HEK293 (cell line): ENCODE results near the gene DSCAML1.

Experiments used
- CTCF ChIA-PET: fragments of 350-600 bp; formaldehyde crosslinking; extraction: SDS; loops from one replicate; lab custom pipeline; 2021; ENCODE audit warnings: antibody characterized with exemption; lab: Yijun Ruan, JAX
- POLR2A ChIA-PET: fragments of 300-600 bp; formaldehyde crosslinking; extraction: SDS; loops from one replicate; lab custom pipeline; 2020; ENCODE audit warnings: antibody characterized with exemption, inconsistent platforms; lab: Yijun Ruan, JAX
- H3K27ac ChIP-seq: fragments of 200-500 bp; sonication (Bioruptor generic); 2 replicates; pipeline ENCODE4 v1.5.1; 2014; ENCODE audit warnings: low read depth, low read length, control low read depth, inconsistent platforms; ENCODE audit errors: extremely low read depth
- H3K36me3 ChIP-seq, 2 experiments: fragments of 200-500 bp in 1 of 2; sonication (Bioruptor generic) in 1 of 2; 1 replicate in 1 of 2; 2 replicates in 1 of 2; pipeline ENCODE4 v1.5.1; 2014 to 2017; ENCODE audit warnings: inconsistent platforms in 2 of 2, low read length in 2 of 2; ENCODE audit not compliant: control insufficient read depth in 2 of 2, insufficient read depth in 1 of 2
- H3K4me1 ChIP-seq: fragments of 200-500 bp; sonication (Bioruptor generic); 2 replicates; pipeline ENCODE4 v1.5.1; 2014; ENCODE audit warnings: mild to moderate bottlenecking, low read length, inconsistent platforms; ENCODE audit not compliant: control insufficient read depth, insufficient read depth
- H3K4me3 ChIP-seq: 2 replicates; pipeline ENCODE4 v1.5.1; 2011; ENCODE audit warnings: low read depth, mild to moderate bottlenecking, control low read depth, low read length, moderate library complexity
- H3K9me3 ChIP-seq: fragments of 200-500 bp; sonication (Bioruptor generic); 2 replicates; pipeline ENCODE4 v1.5.1; 2014; ENCODE audit warnings: low read depth, low read length, inconsistent platforms; ENCODE audit not compliant: control insufficient read depth, insufficient read depth
- GFI1B ChIP-seq: fragments of 450-650 bp; formaldehyde crosslinking; IDR thresholded peaks from 2 replicates; pipeline ENCODE4 v1.5.1; 2016; ENCODE audit warnings: missing biosample characterization, missing genetic modification characterization
- HOXA7 ChIP-seq: sonication (generic); formaldehyde crosslinking; IDR thresholded peaks from 2 replicates; pipeline ENCODE4 v1.8.1; 2022; ENCODE audit warnings: missing genetic modification reagents, borderline replicate concordance
- KLF8 ChIP-seq: fragments of 450-650 bp; formaldehyde crosslinking; IDR thresholded peaks from 2 replicates; pipeline ENCODE4 v1.5.1; 2016; ENCODE audit warnings: missing biosample characterization, missing genetic modification characterization
- MYNN ChIP-seq: fragments of 450-650 bp; formaldehyde crosslinking; IDR thresholded peaks from 2 replicates; pipeline ENCODE4 v1.5.1; 2016; ENCODE audit warnings: missing biosample characterization, missing genetic modification characterization, borderline replicate concordance
- SP7 ChIP-seq: fragments of 450-650 bp; formaldehyde crosslinking; IDR thresholded peaks from 2 replicates; pipeline ENCODE4 v1.5.1; 2016; ENCODE audit warnings: missing biosample characterization, missing genetic modification characterization
- ZBTB8A ChIP-seq: fragments of 450-650 bp; formaldehyde crosslinking; IDR thresholded peaks from 2 replicates; pipeline ENCODE4 v1.5.1; 2016; ENCODE audit warnings: missing biosample characterization, missing genetic modification characterization
- ZEB2 ChIP-seq: fragments of 450-650 bp; formaldehyde crosslinking; IDR thresholded peaks from 2 replicates; pipeline ENCODE4 v1.5.1; 2016; ENCODE audit warnings: missing biosample characterization, missing genetic modification characterization
- ZFP69B ChIP-seq: fragments of 450-650 bp; formaldehyde crosslinking; IDR thresholded peaks from 2 replicates; pipeline ENCODE4 v1.5.1; 2016; ENCODE audit warnings: missing biosample characterization, missing genetic modification characterization
- ZNF146 ChIP-seq: fragments of 450-650 bp; formaldehyde crosslinking; IDR thresholded peaks from 2 replicates; pipeline ENCODE4 v1.5.1; 2016; ENCODE audit warnings: missing biosample characterization, missing genetic modification characterization
- ZNF174 ChIP-seq: fragments of 450-650 bp; formaldehyde crosslinking; IDR thresholded peaks from 2 replicates; pipeline ENCODE4 v1.5.0; 2017; ENCODE audit warnings: missing biosample characterization, mild to moderate bottlenecking, missing genetic modification characterization
- ZNF24 ChIP-seq: fragments of 450-650 bp; formaldehyde crosslinking; IDR thresholded peaks from 2 replicates; pipeline ENCODE4 v1.5.1; 2016; ENCODE audit warnings: missing biosample characterization, missing genetic modification characterization
- ZNF302 ChIP-seq: fragments of 450-650 bp; formaldehyde crosslinking; IDR thresholded peaks from 2 replicates; pipeline ENCODE4 v1.5.1; 2016; ENCODE audit warnings: missing biosample characterization, missing genetic modification characterization, low read depth
- ZNF350 ChIP-seq: fragments of 450-650 bp; formaldehyde crosslinking; IDR thresholded peaks from 2 replicates; pipeline ENCODE4 v1.5.0; 2017; ENCODE audit warnings: missing biosample characterization, mild to moderate bottlenecking, missing genetic modification characterization
- ZNF416 ChIP-seq: fragments of 450-650 bp; formaldehyde crosslinking; IDR thresholded peaks from 2 replicates; pipeline ENCODE4 v1.5.1; 2016; ENCODE audit warnings: missing biosample characterization, missing genetic modification characterization
- ZNF548 ChIP-seq: fragments of 450-650 bp; formaldehyde crosslinking; IDR thresholded peaks from 2 replicates; pipeline ENCODE4 v1.5.1; 2016; ENCODE audit warnings: missing biosample characterization, missing genetic modification characterization
- ZNF629 ChIP-seq: fragments of 450-650 bp; formaldehyde crosslinking; IDR thresholded peaks from 2 replicates; pipeline ENCODE4 v1.5.1; 2017; ENCODE audit warnings: missing biosample characterization, missing genetic modification characterization
- ZNF654 ChIP-seq: fragments of 450-650 bp; formaldehyde crosslinking; IDR thresholded peaks from 2 replicates; pipeline ENCODE4 v1.5.1; 2016; ENCODE audit warnings: low read depth, missing biosample characterization, missing genetic modification characterization
- ZNF785 ChIP-seq: fragments of 450-650 bp; formaldehyde crosslinking; IDR thresholded peaks from 2 replicates; pipeline ENCODE4 v1.5.1; 2016; ENCODE audit warnings: missing biosample characterization, missing genetic modification characterization
- TF ChIP-seq, protein P1 (sequence below): IDR thresholded peaks from 2 replicates; pipeline ENCODE4 v1.6.1; 2011; ENCODE audit warnings: mild to moderate bottlenecking, low read depth, low read length, borderline replicate concordance
- TF ChIP-seq, protein P2 (sequence below): fragments of 450-650 bp; formaldehyde crosslinking; IDR thresholded peaks from 2 replicates; pipeline ENCODE4 v1.5.1; 2016; ENCODE audit warnings: missing biosample characterization, missing genetic modification characterization
- TF ChIP-seq, protein P3 (sequence below): fragments of 450-650 bp; formaldehyde crosslinking; IDR thresholded peaks from 2 replicates; pipeline ENCODE4 v1.5.1; 2017; ENCODE audit warnings: missing biosample characterization, missing genetic modification characterization
- TF ChIP-seq, protein P4 (sequence below): fragments of 450-650 bp; formaldehyde crosslinking; conservative IDR thresholded peaks from 2 replicates; pipeline ENCODE4 v1.5.1; 2016; ENCODE audit warnings: low read depth, missing biosample characterization, missing genetic modification characterization
- TF ChIP-seq, protein P5 (sequence below): fragments of 450-650 bp; formaldehyde crosslinking; IDR thresholded peaks from 2 replicates; pipeline ENCODE4 v1.5.1; 2017; ENCODE audit warnings: missing biosample characterization, missing genetic modification characterization

DSCAML1 gene

DNA sequence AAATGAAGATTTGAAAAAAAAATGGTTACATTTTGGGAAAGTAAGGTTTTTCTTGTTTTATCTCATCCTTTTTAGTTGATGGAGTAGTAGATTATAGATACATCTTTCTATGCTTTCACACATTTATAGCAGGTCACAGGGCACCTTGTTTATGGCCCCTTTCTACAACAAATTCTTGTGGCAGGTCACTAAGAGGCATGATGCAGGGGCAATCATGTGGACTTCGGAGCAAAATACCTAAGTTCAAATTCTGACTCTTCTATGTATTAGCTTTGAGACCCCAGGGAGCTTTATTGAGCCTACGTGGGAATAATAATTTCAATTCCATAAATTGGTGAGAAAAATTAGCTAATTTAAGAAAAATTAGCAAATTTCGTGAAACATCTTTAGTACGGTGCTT lies 177.4 kb downstream of the DSCAML1 start (continued):
- TF ChIP-seq, protein P1, sequence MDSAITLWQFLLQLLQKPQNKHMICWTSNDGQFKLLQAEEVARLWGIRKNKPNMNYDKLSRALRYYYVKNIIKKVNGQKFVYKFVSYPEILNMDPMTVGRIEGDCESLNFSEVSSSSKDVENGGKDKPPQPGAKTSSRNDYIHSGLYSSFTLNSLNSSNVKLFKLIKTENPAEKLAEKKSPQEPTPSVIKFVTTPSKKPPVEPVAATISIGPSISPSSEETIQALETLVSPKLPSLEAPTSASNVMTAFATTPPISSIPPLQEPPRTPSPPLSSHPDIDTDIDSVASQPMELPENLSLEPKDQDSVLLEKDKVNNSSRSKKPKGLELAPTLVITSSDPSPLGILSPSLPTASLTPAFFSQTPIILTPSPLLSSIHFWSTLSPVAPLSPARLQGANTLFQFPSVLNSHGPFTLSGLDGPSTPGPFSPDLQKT = no peak
- TF ChIP-seq MYNN (tag by site-specific recombination) (no peak), ZNF146 (no peak), ZEB2 (no peak)
- TF ChIP-seq, protein P2, sequence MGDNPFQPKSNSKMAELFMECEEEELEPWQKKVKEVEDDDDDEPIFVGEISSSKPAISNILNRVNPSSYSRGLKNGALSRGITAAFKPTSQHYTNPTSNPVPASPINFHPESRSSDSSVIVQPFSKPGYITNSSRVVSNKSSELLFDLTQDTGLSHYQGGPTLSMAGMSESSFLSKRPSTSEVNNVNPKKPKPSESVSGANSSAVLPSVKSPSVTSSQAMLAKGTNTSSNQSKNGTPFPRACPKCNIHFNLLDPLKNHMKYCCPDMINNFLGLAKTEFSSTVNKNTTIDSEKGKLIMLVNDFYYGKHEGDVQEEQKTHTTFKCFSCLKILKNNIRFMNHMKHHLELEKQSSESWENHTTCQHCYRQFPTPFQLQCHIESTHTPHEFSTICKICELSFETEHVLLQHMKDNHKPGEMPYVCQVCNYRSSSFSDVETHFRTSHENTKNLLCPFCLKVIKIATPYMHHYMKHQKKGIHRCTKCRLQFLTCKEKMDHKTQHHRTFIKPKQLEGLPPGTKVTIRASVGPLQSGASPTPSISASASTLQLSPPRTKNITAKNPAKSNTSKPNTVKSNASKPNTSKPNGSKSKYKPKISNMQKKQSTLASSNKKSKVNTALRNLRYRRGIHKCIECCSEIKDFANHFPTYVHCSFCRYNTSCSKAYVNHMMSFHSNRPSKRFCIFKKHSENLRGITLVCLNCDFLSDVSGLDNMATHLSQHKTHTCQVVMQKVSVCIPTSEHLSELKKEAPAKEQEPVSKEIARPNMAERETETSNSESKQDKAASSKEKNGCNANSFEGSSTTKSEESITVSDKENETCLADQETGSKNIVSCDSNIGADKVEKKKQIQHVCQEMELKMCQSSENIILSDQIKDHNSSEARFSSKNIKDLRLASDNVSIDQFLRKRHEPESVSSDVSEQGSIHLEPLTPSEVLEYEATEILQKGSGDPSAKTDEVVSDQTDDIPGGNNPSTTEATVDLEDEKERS (tag by site-specific recombination) = no peak
- TF ChIP-seq, protein P3, sequence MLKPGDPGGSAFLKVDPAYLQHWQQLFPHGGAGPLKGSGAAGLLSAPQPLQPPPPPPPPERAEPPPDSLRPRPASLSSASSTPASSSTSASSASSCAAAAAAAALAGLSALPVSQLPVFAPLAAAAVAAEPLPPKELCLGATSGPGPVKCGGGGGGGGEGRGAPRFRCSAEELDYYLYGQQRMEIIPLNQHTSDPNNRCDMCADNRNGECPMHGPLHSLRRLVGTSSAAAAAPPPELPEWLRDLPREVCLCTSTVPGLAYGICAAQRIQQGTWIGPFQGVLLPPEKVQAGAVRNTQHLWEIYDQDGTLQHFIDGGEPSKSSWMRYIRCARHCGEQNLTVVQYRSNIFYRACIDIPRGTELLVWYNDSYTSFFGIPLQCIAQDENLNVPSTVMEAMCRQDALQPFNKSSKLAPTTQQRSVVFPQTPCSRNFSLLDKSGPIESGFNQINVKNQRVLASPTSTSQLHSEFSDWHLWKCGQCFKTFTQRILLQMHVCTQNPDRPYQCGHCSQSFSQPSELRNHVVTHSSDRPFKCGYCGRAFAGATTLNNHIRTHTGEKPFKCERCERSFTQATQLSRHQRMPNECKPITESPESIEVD (tag by site-specific recombination) = no peak

DNA sequence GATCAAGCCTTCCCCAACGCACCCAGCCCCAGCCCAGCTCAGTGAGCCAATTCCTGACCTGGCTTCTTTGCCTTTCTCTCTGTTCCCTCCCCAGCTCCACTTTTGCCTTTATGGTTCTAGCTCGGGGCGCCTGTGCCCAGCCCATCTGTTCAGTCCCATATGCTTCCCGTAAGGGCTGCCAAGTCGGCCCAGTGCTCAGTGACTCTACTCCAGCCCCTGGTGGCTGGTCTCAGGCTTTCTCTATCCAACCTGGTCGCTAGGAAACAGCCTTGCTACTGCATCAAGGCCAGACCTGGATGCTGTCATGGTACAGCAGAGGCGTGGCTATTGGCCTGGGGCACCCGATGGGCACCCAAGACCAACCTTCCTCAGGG lies 178.0 kb downstream of the DSCAML1 start:
- H3K9me3 ChIP-seq = no peaks in the 10 kb centered on the region
- no peak overlapping the region for H3K27ac ChIP-seq
- no peaks in the 10 kb centered on the region for H3K4me1 ChIP-seq
- TF ChIP-seq ZNF350 (tag by site-specific recombination) (no peak), ZNF416 (no peak), GFI1B (tag by site-specific recombination) (no peak)
- TF ChIP-seq, protein P4, sequence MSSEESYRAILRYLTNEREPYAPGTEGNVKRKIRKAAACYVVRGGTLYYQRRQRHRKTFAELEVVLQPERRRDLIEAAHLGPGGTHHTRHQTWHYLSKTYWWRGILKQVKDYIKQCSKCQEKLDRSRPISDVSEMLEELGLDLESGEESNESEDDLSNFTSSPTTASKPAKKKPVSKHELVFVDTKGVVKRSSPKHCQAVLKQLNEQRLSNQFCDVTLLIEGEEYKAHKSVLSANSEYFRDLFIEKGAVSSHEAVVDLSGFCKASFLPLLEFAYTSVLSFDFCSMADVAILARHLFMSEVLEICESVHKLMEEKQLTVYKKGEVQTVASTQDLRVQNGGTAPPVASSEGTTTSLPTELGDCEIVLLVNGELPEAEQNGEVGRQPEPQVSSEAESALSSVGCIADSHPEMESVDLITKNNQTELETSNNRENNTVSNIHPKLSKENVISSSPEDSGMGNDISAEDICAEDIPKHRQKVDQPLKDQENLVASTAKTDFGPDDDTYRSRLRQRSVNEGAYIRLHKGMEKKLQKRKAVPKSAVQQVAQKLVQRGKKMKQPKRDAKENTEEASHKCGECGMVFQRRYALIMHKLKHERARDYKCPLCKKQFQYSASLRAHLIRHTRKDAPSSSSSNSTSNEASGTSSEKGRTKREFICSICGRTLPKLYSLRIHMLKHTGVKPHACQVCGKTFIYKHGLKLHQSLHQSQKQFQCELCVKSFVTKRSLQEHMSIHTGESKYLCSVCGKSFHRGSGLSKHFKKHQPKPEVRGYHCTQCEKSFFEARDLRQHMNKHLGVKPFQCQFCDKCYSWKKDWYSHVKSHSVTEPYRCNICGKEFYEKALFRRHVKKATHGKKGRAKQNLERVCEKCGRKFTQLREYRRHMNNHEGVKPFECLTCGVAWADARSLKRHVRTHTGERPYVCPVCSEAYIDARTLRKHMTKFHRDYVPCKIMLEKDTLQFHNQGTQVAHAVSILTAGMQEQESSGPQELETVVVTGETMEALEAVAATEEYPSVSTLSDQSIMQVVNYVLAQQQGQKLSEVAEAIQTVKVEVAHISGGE (tag by site-specific recombination) = no peak
- TF ChIP-seq, all 188 proteins: peak for 0
- ChIA-PET POLR2A (no interaction called here), CTCF (interaction anchor here (0.6 to 1.1 kb wide), 3 partner anchors 9 to 192 kb away, joined by 3 to 6 read pairs (median 4); no protein-coding TSS in a partner anchor)
- H3K36me3 ChIP-seq = no peaks in the 10 kb centered on the region
- H3K4me3 ChIP-seq = no peak overlapping the region

DNA sequence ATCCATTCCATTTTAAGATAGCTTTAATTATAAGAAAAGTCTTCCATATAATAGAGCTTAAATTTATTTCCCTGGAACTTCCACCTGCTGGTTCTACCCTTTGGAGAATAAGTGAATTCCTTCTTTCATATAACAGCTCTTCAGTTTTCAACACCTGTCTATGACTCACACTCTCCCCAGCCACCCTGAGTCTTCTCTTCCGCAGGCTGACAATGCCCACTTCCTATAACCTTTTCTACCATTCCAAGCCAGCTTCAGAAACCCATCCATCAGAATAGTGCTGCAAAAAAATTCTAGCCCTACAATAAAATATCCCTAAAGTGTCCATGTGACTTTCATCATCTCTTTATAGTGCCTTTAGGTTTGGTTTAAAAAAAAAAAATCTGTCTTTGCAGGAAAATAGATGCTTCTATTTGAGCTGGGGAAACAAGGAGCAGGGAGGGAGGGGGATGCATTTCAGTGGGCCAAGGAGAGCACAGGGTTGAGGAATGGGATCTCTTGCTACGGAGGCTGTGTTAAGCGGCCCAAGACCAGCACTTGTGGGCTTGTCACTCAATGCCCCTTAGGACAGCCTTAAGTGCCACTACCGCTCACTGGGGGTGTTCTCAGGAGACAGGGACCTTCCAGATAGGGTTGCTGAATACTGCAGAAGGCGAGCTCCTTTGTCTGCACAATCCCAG lies 178.6 kb downstream of the DSCAML1 start:
- ChIA-PET POLR2A (no interaction called here), CTCF (interaction anchor here (0.6 to 1.1 kb wide), 2 partner anchors 8 to 191 kb away, joined by 3 to 4 read pairs; no protein-coding TSS in a partner anchor)
- Histone ChIP-seq H3K27ac (no peak overlapping the region), H3K36me3 (no peaks in the 10 kb centered on the region), H3K4me1 (no peaks in the 10 kb centered on the region), H3K4me3 (no peak overlapping the region), H3K9me3 (no peaks in the 10 kb centered on the region)
- TF ChIP-seq KLF8 (tag by site-specific recombination) (no peak), ZNF548 (tag by site-specific recombination) (no peak), ZNF302 (no peak), ZFP69B (tag by site-specific recombination) (no peak), ZNF785 (tag by site-specific recombination) (no peak), ZNF24 (no peak), SP7 (tag by site-specific recombination) (no peak), ZBTB8A (tag by site-specific recombination) (no peak), ZNF629 (tag by site-specific recombination) (no peak), HOXA7 (CRISPR knock-in tag) (no peak), ZNF174 (tag by site-specific recombination) (no peak), ZNF654 (tag by site-specific recombination) (no peak)
- TF ChIP-seq, protein P5, sequence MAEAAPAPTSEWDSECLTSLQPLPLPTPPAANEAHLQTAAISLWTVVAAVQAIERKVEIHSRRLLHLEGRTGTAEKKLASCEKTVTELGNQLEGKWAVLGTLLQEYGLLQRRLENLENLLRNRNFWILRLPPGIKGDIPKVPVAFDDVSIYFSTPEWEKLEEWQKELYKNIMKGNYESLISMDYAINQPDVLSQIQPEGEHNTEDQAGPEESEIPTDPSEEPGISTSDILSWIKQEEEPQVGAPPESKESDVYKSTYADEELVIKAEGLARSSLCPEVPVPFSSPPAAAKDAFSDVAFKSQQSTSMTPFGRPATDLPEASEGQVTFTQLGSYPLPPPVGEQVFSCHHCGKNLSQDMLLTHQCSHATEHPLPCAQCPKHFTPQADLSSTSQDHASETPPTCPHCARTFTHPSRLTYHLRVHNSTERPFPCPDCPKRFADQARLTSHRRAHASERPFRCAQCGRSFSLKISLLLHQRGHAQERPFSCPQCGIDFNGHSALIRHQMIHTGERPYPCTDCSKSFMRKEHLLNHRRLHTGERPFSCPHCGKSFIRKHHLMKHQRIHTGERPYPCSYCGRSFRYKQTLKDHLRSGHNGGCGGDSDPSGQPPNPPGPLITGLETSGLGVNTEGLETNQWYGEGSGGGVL (tag by site-specific recombination) = no peak
